Erythroblast (primary cell): ENCODE measurements around the gene ING4.
A peak's percentile ranks its signal among the peaks of the same experiment; 100 is the strongest.

ENCODE experiments used
- DNase-seq, 2 experiments: peaks; one replicate each; lab custom pipeline; 2025; lab: John Stamatoyannopoulos, UW
- GATA1 ChIP-seq: IDR thresholded peaks from 2 replicates; pipeline ENCODE4 v1.6.1; 2011; ENCODE audit warnings: low read depth, mild to moderate bottlenecking, control low read depth, low read length, moderate library complexity
- POLR2A ChIP-seq: IDR thresholded peaks from 2 replicates; pipeline ENCODE4 v1.6.1; 2011; ENCODE audit warnings: mild to moderate bottlenecking, low read length

ING4 gene

DNA sequence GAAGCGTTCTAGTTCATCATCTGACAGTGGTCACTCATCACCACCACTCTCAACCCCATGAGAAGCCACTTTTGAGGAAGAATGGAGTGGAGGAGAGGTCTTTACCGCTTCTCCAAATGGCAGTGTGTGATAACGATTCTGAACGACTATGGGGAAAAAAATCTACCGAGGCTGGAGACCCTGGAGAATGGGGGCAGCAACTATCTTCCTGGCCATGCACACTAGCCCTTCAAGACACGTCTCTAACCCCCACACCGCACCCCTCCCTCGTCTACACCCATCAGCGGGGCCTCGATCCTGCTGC is 365 bp downstream of the ING4 start:
- TF ChIP-seq POLR2A (no peak), GATA1 (no peak)
- DNase-seq, result peak in 1 of 2 experiments; percentile 91

DNA sequence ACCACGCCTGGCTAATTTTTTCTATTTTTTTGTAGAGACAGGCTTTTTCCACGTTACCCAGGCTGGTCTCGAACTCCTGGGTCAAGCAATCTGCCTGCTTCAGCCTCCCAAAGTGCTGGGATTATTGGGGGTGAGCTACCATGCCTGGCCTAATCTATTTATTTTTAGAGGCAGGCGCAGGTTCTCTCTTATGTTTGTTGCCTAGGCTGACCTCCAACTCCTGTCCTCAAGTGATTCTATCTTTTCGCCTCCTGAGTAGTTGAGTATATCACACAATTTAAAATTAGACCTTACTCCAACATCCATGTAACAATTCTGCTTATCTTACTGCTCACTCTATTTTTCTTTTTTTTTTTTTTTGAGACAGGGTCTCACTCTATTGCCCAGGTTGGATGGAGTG is 8.9 kb downstream of the ING4 start:
- DNase-seq, result no peak
- TF ChIP-seq GATA1, result no peak
- no peak for TF ChIP-seq POLR2A

- TF ChIP-seq GATA1 (no peak), POLR2A (no peak)
- no peak for DNase-seq
These were observed 9.6 kb downstream of the ING4 start for GRCh38 chr12:6653342-6653741.

DNA sequence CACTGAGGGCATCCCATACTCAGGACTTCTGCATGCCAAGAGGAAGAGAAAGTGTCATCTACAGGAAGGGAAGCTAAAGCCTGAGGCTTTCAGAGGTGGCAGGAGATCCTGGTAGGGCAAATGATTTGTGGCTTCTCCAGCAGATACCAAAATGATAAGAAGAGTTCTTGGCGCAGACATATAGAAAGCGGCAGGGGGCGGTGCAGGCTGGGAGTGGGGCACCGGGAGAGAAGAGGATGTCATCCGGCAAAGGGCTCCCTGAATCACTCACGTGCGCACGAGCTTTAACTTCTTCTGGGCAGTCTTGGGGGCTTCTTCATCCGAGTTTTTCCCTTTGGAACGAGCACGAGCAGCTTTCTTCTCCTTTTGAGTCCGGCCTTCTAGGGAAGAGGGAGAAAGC is 10.5 kb downstream of the ING4 start:
- no peak for DNase-seq
- no peak for TF ChIP-seq GATA1
- no peak for TF ChIP-seq POLR2A

DNA sequence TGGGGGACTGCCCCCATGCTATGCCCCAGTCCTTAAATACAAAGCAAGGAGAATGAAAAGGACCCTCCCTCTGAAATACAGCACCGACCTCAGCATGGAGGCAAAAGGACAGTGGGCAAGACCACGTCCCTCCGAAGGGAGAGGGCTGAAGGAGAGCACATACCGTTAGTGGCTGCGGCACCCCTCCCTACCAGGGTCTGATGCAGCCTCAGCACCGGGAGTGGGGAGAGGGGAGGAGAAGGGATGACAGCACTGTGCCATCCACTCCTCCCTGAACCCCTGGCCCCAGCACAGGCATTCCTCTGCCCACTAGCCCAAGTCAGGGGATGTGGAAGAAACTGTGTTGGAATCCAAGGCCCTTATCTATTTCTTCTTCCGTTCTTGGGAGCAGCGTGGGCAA is 12.1 kb downstream of the ING4 start:
- TF ChIP-seq POLR2A (no peak), GATA1 (no peak)
- no peak for DNase-seq

GRCh38 chr12:6647083-6647604 is 15.8 kb downstream of the ING4 start, which contains the start of gene ACRBP:
ACRBP (minus strand) TSS chr12:6647432; CDS start chr12:6647366, 66 bp downstream.
- TF ChIP-seq GATA1, result no peak
- TF ChIP-seq POLR2A, result peak; percentile 60
- DNase-seq, result peak; percentile 79 to 81

DNA sequence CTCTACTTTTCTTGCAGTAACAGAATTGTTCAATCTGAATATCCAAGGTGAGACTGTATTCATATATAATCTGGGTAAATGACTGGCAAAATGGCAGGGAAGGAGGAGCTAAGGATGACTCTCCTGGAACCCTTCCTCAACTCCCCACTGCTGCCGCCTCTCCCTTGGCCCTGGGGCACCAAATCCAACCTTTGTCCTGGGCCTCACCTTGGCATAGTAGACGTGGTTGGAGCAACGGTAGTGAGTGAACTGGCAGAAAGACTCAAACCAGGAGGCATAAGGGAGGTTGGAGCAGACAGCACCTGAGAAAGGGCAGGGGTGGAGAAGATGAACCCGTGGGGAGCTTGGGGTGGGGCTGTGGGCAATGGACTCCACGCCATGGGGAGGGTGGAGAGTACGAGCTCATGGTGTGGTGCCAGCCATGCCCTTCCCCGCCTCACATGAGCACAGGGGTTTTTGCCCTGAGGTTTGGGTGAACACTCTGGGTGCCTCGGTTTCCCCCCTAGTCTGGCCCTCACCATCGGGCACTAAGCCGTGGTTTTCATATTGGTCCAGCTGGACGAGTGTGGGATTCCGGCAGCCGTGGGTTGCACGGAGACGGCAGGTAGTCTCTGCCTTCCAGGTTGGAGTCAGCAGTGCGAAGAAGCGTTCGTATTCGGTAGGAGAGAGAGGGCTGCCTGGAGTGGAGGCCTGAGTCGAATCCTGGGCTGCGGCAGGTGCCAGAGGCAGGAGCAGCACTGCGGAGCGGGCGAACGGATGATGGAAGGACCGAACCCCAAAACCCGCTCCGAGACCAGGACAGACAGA is 16.4 kb downstream of the ING4 start:
- TF ChIP-seq POLR2A (no peak), GATA1 (no peak)

DNA sequence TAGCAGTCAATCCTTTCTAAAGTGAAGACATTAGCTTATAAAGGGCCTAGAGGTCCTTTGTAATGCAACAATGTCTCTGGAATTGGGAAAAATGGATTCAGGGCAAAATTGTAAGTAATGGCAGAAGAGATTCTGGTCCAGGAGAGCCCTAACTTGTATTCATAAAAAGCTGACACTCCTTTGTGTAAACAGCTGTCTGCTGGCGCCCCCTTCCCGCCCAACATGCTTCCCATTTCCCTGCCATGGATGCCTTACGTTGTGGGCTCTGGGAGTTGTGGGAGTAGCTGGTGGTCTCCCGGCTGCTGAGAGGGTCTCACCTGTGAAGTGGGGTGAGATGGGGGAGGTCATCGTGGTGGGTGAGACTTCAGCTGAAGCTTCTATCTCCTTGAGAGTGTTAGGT is 18.0 kb downstream of the ING4 start:
- DNase-seq, result no peak
- TF ChIP-seq GATA1, result no peak
- TF ChIP-seq POLR2A, result no peak

More for the DNA sequence above, 16.4 kb downstream of the ING4 start:
- DNase-seq, result no peak

DNA sequence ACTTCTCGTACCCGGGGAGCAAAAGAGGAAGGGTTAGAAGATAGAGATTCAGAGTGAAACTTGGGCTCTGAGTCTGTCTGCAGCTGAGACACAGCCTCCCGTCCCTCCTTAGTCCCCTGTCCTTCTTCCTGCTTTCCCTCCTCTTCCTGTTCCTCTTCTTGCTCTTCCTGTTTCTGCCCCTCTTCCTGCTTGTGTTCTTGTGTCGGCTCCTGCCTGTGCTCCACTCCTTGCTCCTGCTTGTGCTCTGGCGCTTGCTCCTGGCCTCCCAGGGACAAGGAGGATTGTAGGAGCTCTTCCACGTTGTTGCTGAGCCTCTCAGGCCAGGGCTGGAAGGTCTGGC is 18.7 kb downstream of the ING4 start:
- no peak for TF ChIP-seq GATA1
- no peak for TF ChIP-seq POLR2A

DNA sequence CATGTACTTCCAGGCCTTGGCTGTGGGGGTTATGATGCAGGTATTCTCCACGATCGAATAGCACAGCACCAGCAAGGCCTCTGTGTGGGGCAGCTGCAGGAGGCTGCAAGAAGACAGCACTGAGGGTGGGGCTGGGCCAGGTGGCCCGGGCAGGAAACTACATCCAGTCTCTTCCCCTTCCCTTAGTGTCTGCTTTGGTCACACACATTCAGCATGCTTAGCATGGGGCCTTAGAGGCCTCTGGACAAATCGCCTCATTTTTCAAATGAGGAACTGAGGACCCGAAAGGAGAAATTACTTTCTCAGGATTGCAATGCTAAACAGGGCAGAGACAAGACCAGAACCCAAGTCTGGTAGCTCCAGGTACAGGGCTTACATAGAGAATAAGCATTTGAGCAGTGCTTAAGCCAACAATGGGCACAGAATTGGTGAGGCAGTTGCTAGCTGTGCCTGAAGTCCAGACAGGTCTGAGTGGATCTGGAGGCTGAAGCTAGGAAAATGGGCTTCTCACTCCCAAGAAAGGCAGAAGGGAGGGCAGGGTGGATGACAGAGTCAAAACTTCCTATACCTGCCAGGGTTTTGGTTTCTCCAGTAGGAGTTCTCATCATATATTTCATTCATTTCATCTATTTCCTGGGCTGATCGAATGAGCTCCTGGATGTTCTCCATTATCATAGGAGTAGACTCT is 19.2 kb downstream of the ING4 start:
- no peak for DNase-seq
- TF ChIP-seq GATA1 (no peak), POLR2A (no peak)

More for the DNA sequence above, 18.7 kb downstream of the ING4 start:
- no peak for DNase-seq

DNA sequence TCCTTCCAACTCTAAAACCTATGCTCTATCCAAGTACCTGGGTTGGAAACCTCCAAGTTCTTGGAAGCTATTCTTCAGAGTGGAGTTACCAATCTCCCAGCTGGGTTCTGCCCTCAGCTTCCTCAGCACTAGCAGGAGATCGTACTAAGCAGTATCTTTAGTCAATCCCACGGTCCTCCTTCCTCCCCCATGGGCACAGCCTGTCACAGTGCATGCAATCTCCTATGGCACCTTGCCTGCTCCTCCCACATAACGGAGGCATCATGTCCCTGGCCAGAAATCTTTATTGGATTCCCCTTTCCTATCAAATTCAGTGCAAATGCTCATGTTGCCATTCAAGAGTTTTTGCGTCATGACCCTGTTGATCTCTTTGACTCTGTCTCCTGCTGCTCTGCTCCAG is 21.8 kb downstream of the ING4 start:
- no peak for DNase-seq
- TF ChIP-seq GATA1 (no peak), POLR2A (no peak)

DNA sequence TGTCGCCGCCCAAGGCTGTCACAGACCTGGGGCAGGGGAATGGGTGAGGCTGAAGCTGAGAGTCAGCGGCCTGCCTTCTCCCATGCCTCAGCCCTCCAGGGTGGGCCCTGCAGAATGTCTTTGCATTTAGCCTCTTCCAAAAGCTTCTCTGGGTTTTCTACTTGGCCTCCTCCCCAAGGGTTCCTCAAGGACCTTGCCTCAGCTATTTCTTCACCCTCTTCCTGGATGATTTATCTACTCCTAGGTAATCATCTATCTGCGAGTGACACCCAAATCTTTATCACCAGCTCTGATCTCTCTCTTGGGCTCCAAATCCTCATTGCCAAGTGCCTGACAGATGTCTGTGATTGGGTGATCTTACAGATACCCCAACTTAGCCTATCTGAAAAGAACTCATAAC is 22.4 kb downstream of the ING4 start:
- DNase-seq, result no peak
- no peak for TF ChIP-seq GATA1
- no peak for TF ChIP-seq POLR2A

DNA sequence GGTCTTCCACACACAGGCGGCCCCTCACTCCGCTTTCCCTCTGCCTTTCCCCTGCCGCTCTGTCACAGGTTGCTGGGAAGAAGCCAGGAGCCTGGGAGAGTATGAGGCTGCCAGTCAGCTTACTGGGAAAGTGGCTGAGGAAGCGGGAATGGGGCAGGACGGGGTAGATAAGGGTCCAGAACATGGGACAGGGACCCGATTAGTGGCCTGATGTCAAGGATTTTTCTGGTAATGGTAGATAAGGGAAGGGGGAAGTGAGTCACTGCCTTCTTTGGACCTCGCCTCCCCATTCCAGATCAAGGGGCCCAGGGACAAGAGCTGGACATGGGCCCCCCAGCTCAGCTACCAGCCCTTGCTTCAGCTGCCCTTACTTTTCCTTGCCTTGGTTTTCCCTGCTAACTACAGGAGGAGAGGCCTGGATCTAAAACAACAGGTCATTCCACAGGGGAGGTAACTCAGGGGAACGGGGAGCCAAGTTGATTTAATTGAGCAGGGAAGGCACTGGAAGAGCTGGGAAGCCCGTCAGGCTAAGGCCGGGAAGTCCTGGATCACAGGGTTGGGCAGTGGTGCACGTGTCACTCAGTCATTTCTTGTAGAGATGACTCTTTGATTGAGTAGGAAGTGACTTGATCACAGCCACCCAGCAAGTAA is 23.6 kb downstream of the ING4 start:
- peak; percentile 59 to 65 for DNase-seq
- no peak for TF ChIP-seq GATA1
- TF ChIP-seq POLR2A, result no peak

GRCh38 chr12:6638305-6638704 is 24.6 kb downstream of the ING4 start:
- TF ChIP-seq POLR2A, result no peak
- TF ChIP-seq GATA1, result no peak
- no peak for DNase-seq

DNA sequence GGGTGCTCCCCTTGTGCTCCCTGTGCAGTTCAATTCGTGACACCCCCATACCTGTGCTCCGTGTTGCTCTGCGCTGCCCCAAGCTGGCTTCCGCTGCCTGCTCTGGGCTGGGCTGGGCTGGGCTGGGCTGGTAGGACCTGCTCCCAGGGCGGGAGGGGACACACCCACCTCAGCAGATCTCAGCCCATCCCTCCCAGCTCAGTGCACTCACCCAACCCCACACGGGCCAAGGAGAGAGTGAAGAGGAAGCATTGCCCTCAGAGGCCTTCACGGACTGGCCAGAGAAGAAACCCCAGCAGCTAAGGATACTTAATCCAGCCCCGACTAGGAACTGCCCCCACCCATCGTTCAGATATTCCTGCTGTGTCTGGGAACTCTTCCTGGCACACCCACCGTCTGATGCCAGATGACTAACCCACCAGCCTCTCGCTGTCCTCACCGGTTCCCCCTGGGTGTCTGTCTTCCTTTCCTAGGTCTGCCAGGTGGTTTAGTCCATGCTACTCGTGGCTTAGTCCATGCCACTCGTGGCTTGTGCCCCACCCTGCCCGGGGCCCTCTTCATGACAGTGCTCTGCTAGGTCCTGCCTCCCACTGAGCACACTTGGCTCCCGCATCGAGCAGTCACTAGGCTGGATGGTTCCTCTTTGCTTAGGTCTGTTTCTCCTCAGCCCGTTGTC is 26.9 kb downstream of the ING4 start, which contains the start of gene LPAR5:
TSS of gene LPAR5 (minus strand) at position 104 of the 676 bp plus-strand sequence. CDS start 14,711 bp downstream, outside the sequence.
- DNase-seq, result peak; percentile 78 to 83
- TF ChIP-seq POLR2A, result peak; percentile 75
- TF ChIP-seq GATA1, result no peak
